Measurements from ENCODE around the gene MOCS3. TPM values are rescaled to one million over a fixed set of nuclear protein-coding genes. Genes with fewer than 3 reads are reported as not detected.
A peak's percentile ranks its signal among the peaks of the same experiment; 100 is the strongest.

MOCS3 gene
- total and polyA plus RNA-seq, 10 of the 15 experiments (the other 5 are each of a cell fraction or from before 2014, with no cell fraction given): 0.87 to 5.9 (median 3.6) TPM

GRCh38 chr20:50915424-50915823, 43.2 kb upstream of the MOCS3 start:
- Histone ChIP-seq H3K36me3 (ENCODE audit: control insufficient read depth in 2 of 2, insufficient read depth in 2 of 2, low read length in 1 of 2) (peaks cover 5 to 22% of the 10 kb centered on the region in 2 experiments), H4K20me1 (ENCODE audit: control insufficient read depth, insufficient read depth) (peaks cover 13% of the 10 kb centered on the region), H3K79me2 (ENCODE audit: control insufficient read depth, insufficient read depth, low read length) (peaks cover 97% of the 10 kb centered on the region), H3K9me3 (replicated peaks; ENCODE audit: control insufficient read depth, insufficient read depth, low read length) (no peaks in the 10 kb centered on the region), H3K9ac (ENCODE audit: control insufficient read depth, insufficient read depth, low read length) (no peak overlapping the region), H3K4me3 (no peak overlapping the region), H3K4me1 (ENCODE audit: control insufficient read depth, insufficient read depth, low read length) (peaks cover 70% of the 10 kb centered on the region), H3K4me2 (ENCODE audit: control insufficient read depth, insufficient read depth) (peak overlapping the region; percentile 66), H3K27ac (ENCODE audit: control insufficient read depth, insufficient read depth) (peak overlapping the region; percentile 61), H3K27me3 (replicated peaks in 1 of 2; ENCODE audit: control insufficient read depth in 2 of 2, insufficient read depth in 2 of 2, low read length in 1 of 2) (no peaks in the 10 kb centered on the region), H2AFZ (ENCODE audit: control insufficient read depth, low read depth, low read length) (no peak overlapping the region)
- intact Hi-C loops (cut with micrococcal nuclease; ENCODE audit: unreplicated experiment): no loop called here
- no peak for FAIRE-seq
- no peak for DNase-seq (ENCODE audit: low read depth, low spot score)
- BruUV-seq (replicated peaks): no TSS peak
- ATAC-seq: no peak
- RAD21 ChIA-PET (ENCODE audit: unreplicated experiment): interaction anchor here (0.7 to 3.7 kb wide), 8 partner anchors 12 to 125 kb away, joined by 3 to 22 read pairs (median 7); partner anchors contain the start of genes ADNP and BCAS4
- POLR2A ChIA-PET: interaction anchor here (0.9 to 4.1 kb wide), 6 partner anchors 9 to 121 kb away, joined by 3 to 26 read pairs (median 4); partner anchors contain the start of gene BCAS4
- TF ChIP-seq ZNF274 (IDR thresholded peaks at IDR 0.05; ENCODE audit: insufficient read depth, insufficient read length) (no peak), GABPA (IDR thresholded peaks at IDR 0.05; ENCODE audit: low read depth) (no peak), TBL1XR1 (IDR thresholded peaks at IDR 0.05; ENCODE audit: low read depth, low read length) (no peak), SREBF2 (IDR thresholded peaks at IDR 0.05; ENCODE audit: low read length) (no peak), PAX5 (IDR thresholded peaks at IDR 0.05; ENCODE audit: borderline replicate concordance, low read depth, low read length) (no peak)
- in situ Hi-C loops (cut with MboI): no loop called here
- SMC1A ChIA-PET (ENCODE audit: uncharacterized antibody, unreplicated experiment): interaction anchor here (0.6 to 3.5 kb wide), 9 partner anchors 11 to 116 kb away, joined by 3 to 54 read pairs (median 4); partner anchors contain the start of gene ADNP
- CTCF ChIA-PET: interaction anchor here (0.8 to 4.9 kb wide), 8 partner anchors 12 to 336 kb away, joined by 3 to 91 read pairs (median 6); partner anchors contain the start of genes ADNP and BCAS4
- 37% methylated on average over 3 of the region's 3 CpGs for WGBS (ENCODE audit: insufficient coverage, insufficient replicate concordance, low lambda C conversion rate, missing lambda C conversion rate)

DNA sequence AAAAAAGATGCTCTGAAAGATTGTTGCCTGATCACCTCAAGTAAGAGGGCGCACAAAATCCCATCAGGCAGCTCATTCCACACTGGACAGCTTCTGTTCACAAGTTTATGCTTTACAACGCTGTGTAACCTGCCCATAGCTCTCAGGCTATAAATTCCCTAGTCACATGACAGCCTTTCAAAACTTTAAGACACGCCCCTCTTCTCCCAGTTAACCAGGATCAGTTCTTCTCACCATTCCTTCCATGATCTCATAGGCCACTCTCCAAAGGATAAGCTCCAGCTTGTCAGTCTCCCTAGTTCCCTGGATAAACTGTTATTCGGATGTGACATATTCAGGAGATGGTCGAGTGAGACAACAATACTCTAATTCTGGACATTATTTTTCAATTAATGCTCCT, 42.4 kb upstream of the MOCS3 start:
- in situ Hi-C loops (cut with MboI): no loop called here
- 54% methylated on average over 5 of the region's 5 CpGs for WGBS (ENCODE audit: insufficient coverage, insufficient replicate concordance, low lambda C conversion rate, missing lambda C conversion rate)
- peaks cover 62% of the 10 kb centered on the region for H3K4me1 ChIP-seq (ENCODE audit: control insufficient read depth, insufficient read depth, low read length)
- H3K27ac ChIP-seq (ENCODE audit: control insufficient read depth, insufficient read depth): peak overlapping the region; percentile 28; the same call in 1 of the 2 replicates
- POLR2A ChIA-PET: interaction anchor here (0.5 to 4.1 kb wide), 7 partner anchors 9 to 679 kb away, joined by 3 to 26 read pairs (median 4); no protein-coding TSS in a partner anchor
- ATAC-seq (no peak), FAIRE-seq (no peak), DNase-seq (ENCODE audit: low read depth, low spot score) (no peak)
- RAD21 ChIA-PET (ENCODE audit: unreplicated experiment): interaction anchor here (0.8 to 3.7 kb wide), 9 partner anchors 8 to 122 kb away, joined by 3 to 22 read pairs (median 7); partner anchors contain the start of genes ADNP and BCAS4
- peaks cover 5 to 24% of the 10 kb centered on the region in 2 experiments for H3K36me3 ChIP-seq (ENCODE audit: control insufficient read depth in 2 of 2, insufficient read depth in 2 of 2, low read length in 1 of 2)
- intact Hi-C loops (cut with micrococcal nuclease; ENCODE audit: unreplicated experiment): no loop called here
- H3K27me3 ChIP-seq (replicated peaks in 1 of 2; ENCODE audit: control insufficient read depth in 2 of 2, insufficient read depth in 2 of 2, low read length in 1 of 2): no peaks in the 10 kb centered on the region
- CTCF ChIA-PET: interaction anchor here (0.8 to 4.9 kb wide), 6 partner anchors 11 to 337 kb away, joined by 3 to 91 read pairs (median 6); partner anchors contain the start of genes ADNP and BCAS4
- H3K4me2 ChIP-seq (ENCODE audit: control insufficient read depth, insufficient read depth): peak overlapping the region; percentile 59
- H3K9me3 ChIP-seq (replicated peaks; ENCODE audit: control insufficient read depth, insufficient read depth, low read length): no peaks in the 10 kb centered on the region
- TF ChIP-seq NFXL1 (IDR thresholded peaks at IDR 0.05; ENCODE audit: borderline replicate concordance) (no peak), FOXM1 (IDR thresholded peaks at IDR 0.05; ENCODE audit: low read depth, low read length) (no peak)
- no peak overlapping the region; the same call in 1 of the 2 replicates for H3K4me3 ChIP-seq
- H4K20me1 ChIP-seq (ENCODE audit: control insufficient read depth, insufficient read depth): peaks cover 8% of the 10 kb centered on the region
- H2AFZ ChIP-seq (ENCODE audit: control insufficient read depth, low read depth, low read length): no peak overlapping the region
- no peak overlapping the region; the same call in 1 of the 2 replicates for H3K9ac ChIP-seq (ENCODE audit: control insufficient read depth, insufficient read depth, low read length)
- SMC1A ChIA-PET (ENCODE audit: uncharacterized antibody, unreplicated experiment): interaction anchor here (1.0 to 3.5 kb wide), 6 partner anchors 8 to 122 kb away, joined by 3 to 54 read pairs (median 6); partner anchors contain the start of genes ADNP and BCAS4
- peaks cover 97% of the 10 kb centered on the region for H3K79me2 ChIP-seq (ENCODE audit: control insufficient read depth, insufficient read depth, low read length)
- BruUV-seq (replicated peaks): no TSS peak
